GM12874 (cell line): Measurements from ENCODE around the gene VAV1.

Experiments
- TF ChIP-seq, protein P1 (sequence below): IDR thresholded peaks from 2 replicates; pipeline ENCODE4 v1.5.1; 2011; ENCODE audit warnings: low read depth, mild to moderate bottlenecking, control low read depth, low read length, moderate library complexity; ENCODE audit not compliant: insufficient read depth

VAV1 gene, protein sequence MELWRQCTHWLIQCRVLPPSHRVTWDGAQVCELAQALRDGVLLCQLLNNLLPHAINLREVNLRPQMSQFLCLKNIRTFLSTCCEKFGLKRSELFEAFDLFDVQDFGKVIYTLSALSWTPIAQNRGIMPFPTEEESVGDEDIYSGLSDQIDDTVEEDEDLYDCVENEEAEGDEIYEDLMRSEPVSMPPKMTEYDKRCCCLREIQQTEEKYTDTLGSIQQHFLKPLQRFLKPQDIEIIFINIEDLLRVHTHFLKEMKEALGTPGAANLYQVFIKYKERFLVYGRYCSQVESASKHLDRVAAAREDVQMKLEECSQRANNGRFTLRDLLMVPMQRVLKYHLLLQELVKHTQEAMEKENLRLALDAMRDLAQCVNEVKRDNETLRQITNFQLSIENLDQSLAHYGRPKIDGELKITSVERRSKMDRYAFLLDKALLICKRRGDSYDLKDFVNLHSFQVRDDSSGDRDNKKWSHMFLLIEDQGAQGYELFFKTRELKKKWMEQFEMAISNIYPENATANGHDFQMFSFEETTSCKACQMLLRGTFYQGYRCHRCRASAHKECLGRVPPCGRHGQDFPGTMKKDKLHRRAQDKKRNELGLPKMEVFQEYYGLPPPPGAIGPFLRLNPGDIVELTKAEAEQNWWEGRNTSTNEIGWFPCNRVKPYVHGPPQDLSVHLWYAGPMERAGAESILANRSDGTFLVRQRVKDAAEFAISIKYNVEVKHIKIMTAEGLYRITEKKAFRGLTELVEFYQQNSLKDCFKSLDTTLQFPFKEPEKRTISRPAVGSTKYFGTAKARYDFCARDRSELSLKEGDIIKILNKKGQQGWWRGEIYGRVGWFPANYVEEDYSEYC

DNA sequence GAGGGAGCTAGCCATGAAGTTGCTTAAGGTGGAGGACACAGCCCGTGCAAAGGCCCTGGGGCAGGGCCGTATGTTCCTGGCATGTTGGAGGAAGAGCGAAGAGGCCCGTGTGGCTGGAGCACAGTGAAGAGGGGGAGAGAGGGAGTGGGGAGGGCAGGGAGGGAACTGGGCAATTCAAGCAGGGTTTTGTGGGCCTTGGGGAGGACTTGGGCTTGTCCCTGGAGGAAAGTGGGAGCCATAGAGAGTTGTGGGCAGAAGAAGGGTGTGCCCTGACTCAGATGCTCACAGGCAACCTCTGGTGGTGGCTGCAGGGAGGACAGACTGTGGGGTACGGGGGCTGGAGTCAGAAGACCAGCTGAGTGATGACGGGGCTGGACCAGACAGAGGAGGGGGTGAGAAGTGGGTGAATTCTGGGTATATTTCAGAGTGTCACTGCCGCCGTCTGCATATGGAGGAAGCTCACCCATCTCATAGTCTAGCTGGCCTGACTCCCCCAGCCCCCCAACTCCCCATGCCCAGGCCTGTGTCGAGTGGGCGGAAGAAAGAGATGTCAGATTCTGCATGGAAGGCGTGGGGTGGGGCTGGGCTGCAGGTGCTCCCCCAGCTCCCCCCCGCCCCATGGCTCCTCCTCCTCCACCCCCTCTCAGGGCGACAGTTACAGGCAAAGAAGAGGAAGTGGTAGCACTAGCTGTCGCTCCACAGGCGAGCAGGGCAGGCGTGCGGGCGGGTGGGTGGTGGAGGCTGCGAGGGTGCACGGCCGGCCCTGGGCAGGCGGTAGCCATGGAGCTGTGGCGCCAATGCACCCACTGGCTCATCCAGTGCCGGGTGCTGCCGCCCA is at the start of gene VAV1:
Gene VAV1, plus strand, starts transcription at position 681 of the 838 bp plus-strand sequence. Its CDS starts 100 bp downstream, at position 781.
- TF ChIP-seq, protein P1, sequence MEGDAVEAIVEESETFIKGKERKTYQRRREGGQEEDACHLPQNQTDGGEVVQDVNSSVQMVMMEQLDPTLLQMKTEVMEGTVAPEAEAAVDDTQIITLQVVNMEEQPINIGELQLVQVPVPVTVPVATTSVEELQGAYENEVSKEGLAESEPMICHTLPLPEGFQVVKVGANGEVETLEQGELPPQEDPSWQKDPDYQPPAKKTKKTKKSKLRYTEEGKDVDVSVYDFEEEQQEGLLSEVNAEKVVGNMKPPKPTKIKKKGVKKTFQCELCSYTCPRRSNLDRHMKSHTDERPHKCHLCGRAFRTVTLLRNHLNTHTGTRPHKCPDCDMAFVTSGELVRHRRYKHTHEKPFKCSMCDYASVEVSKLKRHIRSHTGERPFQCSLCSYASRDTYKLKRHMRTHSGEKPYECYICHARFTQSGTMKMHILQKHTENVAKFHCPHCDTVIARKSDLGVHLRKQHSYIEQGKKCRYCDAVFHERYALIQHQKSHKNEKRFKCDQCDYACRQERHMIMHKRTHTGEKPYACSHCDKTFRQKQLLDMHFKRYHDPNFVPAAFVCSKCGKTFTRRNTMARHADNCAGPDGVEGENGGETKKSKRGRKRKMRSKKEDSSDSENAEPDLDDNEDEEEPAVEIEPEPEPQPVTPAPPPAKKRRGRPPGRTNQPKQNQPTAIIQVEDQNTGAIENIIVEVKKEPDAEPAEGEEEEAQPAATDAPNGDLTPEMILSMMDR = peak; percentile 79

DNA sequence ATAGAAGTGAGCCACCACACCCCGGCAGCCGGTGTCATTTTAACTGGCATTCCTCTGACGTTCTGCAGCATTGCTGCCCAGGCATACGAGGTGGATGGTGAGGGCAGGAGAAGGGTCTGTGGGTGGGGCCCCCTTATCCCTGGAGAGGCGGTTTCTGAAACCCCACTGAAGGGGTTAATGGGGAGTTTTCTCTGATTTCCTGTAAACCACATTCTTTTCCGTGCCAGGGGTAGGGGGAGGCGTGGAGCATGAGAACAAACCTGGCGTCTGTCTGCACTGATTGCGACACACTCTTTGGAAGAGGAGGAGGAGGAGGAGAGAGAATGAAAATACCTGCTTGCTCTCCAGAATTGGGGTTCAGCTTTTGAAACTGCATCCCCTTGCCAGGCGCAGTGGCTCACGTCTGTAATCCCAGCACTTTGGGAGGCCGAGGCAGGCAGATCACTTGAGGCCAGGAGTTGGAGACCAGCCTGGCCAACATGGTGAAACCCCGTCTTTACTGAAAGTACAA is 49.3 kb upstream of the VAV1 start:
- TF ChIP-seq, protein P1 = no peak

DNA sequence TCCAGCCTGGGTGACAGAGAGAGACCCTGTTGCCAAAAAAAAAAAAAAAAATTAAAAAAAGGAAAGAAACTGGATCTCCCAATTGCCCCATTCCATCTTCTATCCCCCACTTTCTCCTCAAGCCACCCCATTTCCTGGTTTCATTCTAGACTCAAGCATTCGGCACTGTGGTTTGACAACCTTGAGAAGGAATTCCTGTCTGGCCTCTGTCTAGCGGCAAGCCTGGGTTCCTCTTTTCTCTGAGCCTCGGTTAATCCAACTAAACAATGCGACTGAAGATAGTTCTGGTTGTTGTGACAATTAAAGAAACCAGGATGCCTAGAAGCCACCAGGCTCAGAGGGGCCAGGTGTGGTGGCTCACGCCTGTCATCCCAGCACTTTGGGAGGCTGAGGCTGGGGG is 48.8 kb upstream of the VAV1 start:
- TF ChIP-seq, protein P1 = no peak

DNA sequence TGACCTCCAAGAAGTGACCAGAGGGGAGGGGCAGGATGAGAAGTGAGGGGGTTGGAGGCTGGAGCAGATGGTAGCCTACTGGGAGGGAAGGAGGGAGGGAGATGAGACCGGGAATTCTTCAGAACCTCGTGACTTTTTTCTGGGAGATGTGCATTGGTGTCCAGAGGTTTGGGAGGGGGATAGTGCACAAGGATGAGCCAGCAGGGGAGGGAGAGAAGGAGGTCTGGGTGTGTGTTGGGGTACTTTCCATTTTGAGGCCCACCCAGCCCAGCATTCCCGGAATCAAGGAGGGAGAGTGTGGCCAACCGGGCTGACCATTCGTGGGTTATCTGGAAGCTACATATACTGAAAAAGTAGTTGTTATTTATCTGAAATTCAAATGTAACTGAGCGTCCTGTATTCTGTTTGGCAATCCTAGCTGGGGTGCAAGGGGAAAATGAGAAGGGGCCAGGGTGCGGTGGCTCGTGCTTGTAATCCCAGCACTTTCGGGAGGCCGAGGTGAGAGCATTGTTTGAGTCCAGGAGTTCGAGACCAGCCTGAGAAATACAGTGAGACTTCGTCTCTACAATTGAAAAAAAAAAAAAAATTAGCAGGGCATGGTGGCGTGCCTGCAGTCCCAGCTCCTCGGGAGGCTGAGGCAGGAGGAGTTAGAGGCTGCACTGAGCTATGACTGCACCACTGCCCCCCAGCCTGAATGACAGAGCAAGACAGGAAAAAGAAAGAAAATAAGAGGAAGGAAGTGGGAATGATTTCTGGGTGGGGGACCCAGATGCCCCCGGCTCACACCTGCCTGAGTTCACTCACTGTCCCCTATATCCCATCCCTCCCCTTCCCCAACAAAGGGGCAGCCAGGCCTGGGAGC is 47.6 kb upstream of the VAV1 start:
- TF ChIP-seq, protein P1 = no peak

DNA sequence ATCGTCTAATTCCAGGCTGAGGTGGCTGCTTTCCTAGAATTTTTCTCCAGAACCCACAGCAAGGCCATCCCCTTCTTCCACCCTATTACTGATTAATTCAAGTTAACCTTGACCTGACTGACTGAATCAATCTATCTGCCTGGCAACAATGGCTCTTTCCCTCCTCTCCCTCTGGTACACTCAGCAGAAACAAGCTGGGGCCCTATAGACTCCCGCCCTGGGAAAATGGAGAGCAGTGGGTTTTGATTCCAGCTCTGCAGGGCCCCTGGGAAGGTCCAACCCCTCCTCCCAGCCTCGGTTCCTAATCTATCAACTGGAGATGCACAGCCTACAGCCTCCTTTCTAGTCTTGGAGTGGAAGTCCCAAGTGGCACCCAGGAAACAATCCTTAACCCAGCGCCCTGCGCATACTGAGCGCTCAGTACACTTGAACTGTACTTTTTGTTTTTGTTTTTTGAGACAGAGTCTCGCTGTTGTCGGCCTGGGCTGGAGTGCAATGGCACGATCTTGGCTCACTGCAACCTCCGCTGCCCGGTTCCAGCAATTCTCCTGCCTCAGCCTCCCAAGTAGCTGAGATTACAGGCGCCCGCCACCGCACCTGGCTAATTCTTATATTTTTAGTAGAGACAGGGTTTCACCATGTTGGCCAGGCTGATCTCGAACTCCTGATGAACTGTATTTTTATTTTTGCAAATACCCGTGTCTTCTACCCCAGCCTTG is 46.8 kb upstream of the VAV1 start:
- TF ChIP-seq, protein P1 = no peak

DNA sequence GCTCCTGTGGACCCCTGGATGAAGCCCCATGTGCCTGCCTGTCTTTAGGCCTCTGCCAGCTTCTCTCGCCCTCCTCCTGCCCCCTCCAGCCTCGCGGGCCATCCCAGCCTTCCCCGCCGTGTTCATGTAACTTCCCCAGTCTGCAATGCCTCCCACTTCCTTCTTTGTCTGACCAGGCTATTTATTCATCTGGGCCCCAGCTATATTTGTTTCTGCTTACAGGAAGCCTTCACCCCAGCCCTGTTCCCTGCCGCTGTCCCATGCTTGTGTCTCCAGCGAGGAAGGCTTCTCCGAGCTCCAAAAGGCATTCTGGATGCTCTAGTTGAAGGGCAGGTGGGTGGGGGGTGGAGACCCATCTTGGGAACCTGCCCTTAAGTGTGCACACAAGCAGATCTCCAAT is 44.2 kb upstream of the VAV1 start:
- TF ChIP-seq, protein P1 = no peak
